Caco-2 (cell line): ENCODE data around the gene ARHGAP24. TPM values are rescaled to one million over a fixed set of nuclear protein-coding genes. Genes with fewer than 3 reads are reported as not detected.

Source experiments
- BruUV-seq: library from RNA; stranded (reverse); fragments of 400-500 nt; replicated peaks from 2 replicates; lab custom pipeline; 2021; lab: Mats Ljungman, UMichigan
- CTCF ChIA-PET: fragments of 300-600 bp; sonication (Branson Sonifier 250); formaldehyde crosslinking; loops from one replicate; lab custom pipeline; 2022; ENCODE audit warnings: antibody characterized with exemption; lab: Charles Lee
- POLR2A ChIA-PET: fragments of 300-600 bp; sonication (Branson Sonifier 250); formaldehyde crosslinking; loops from one replicate; lab custom pipeline; 2022; ENCODE audit warnings: antibody characterized with exemption; lab: Charles Lee
- DNase-seq, 2 experiments: peaks; one replicate each; pipeline versions ENCODE4 v3.0.0 to v3.0.0-alpha.2; 2020 to 2022
- H3K27me3 ChIP-seq: replicated peaks from 2 replicates; pipeline ENCODE4 v1.6.0; 2011; ENCODE audit warnings: low read length; ENCODE audit not compliant: control insufficient read depth, insufficient read depth
- H3K36me3 ChIP-seq: 2 replicates; pipeline ENCODE4 v1.5.1; 2011; ENCODE audit warnings: low read length; ENCODE audit not compliant: control insufficient read depth, insufficient read depth
- H3K4me1 ChIP-seq: fragments of 250-450 bp; sonication (Bioruptor Pico); 2 replicates; pipeline ENCODE4 v1.5.1; 2020; ENCODE audit warnings: mild to moderate bottlenecking
- H3K4me3 ChIP-seq: 2 replicates; pipeline ENCODE4 v1.5.1; 2011; ENCODE audit warnings: low read depth, mild to moderate bottlenecking, control low read depth, low read length
- H3K9me3 ChIP-seq: fragments of 250-450 bp; sonication (Bioruptor Pico); 2 replicates; pipeline ENCODE4 v1.5.1; 2020; ENCODE audit warnings: mild to moderate bottlenecking, moderate library complexity
- H3K27ac Mint-ChIP-seq: one replicate; pipeline ENCODE4 v1.8.0; 2022; ENCODE audit warnings: mixed read lengths; ENCODE audit not compliant: unreplicated experiment
- H3K27me3 Mint-ChIP-seq: one replicate; pipeline ENCODE4 v1.8.0; 2022; ENCODE audit warnings: mixed read lengths; ENCODE audit not compliant: insufficient read depth, unreplicated experiment
- H3K36me3 Mint-ChIP-seq: one replicate; pipeline ENCODE4 v1.8.0; 2022; ENCODE audit warnings: mild to moderate bottlenecking, mixed read lengths; ENCODE audit not compliant: insufficient read depth, unreplicated experiment
- H3K4me1 Mint-ChIP-seq: one replicate; pipeline ENCODE4 v1.8.0; 2022; ENCODE audit warnings: low read depth, mixed read lengths; ENCODE audit not compliant: unreplicated experiment
- H3K4me3 Mint-ChIP-seq: one replicate; pipeline ENCODE4 v1.8.0; 2022; ENCODE audit warnings: mild to moderate bottlenecking, moderate library complexity, mixed read lengths; ENCODE audit not compliant: unreplicated experiment
- H3K9me3 Mint-ChIP-seq: one replicate; pipeline ENCODE4 v1.8.0; 2022; ENCODE audit warnings: mixed read lengths; ENCODE audit not compliant: unreplicated experiment
- intact Hi-C: fragments of 100-400 bp; cut with micrococcal nuclease; formaldehyde crosslinking; loops from one replicate; pipeline ENCODE4 v1.10.0; 2022; ENCODE audit not compliant: unreplicated experiment
- total RNA-seq: library from RNA; stranded (reverse); gene quantifications from 2 replicates; pipeline ENCODE4 v1.2.3, GENCODE V29; 2022
- TF ChIP-seq, protein P1 (sequence below), 2 experiments: fragments of 200-600 bp in 1 of 2; IDR thresholded peaks; 1 replicate in 1 of 2; 2 replicates in 1 of 2; pipeline versions ENCODE4 v1.5.1 to v1.8.0; 2011 to 2022; ENCODE audit warnings: antibody characterized with exemption in 1 of 2, control low read depth in 1 of 2, inconsistent platforms in 1 of 2, low read depth in 1 of 2, low read length in 1 of 2, mild to moderate bottlenecking in 1 of 2, moderate library complexity in 1 of 2; ENCODE audit not compliant: insufficient read depth in 1 of 2, severe bottlenecking in 1 of 2, unreplicated experiment in 1 of 2

Gene ARHGAP24
- total RNA-seq, 1 experiment from 2014 or later, result 2.8 TPM

DNA sequence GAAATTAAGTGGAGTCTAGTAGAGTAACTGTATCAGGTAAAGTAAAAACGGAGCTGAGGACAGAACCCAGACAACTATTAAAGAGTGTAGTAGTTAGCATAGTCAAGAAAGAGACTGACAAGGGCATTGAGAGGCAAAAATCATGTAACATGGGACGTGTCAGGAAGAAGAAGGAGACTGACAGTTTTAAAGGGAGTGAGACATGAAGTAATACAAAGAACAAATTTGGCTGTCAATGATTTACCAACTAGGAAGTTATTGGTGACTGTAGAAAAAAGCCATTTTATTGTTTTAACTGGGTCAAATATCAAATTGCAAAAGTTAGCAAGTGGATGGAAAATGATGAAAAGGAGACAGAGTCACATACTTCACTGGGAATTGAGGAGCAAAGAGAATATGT lies 462.6 kb downstream of the ARHGAP24 start:
- no peaks in the 10 kb centered on the region for H3K9me3 ChIP-seq

GRCh38 chr4:85938062-85938461 lies 463.1 kb downstream of the ARHGAP24 start:
- no TSS peak for BruUV-seq
- no peaks in the 10 kb centered on the region for H3K4me1 ChIP-seq
- H3K36me3 ChIP-seq, result no peaks in the 10 kb centered on the region
- no peaks in the 10 kb centered on the region for H3K27me3 ChIP-seq
- H3K4me3 ChIP-seq, result no peak overlapping the region
- no peaks in the 10 kb centered on the region for H3K9me3 ChIP-seq
- Mint-ChIP-seq H3K4me1 (peaks cover 25% of the 10 kb centered on the region), H3K36me3 (no peaks in the 10 kb centered on the region), H3K27ac (no peak overlapping the region), H3K4me3 (no peak overlapping the region), H3K27me3 (no peaks in the 10 kb centered on the region), H3K9me3 (no peaks in the 10 kb centered on the region)
- ChIA-PET POLR2A (no interaction called here), CTCF (no interaction called here)
- TF ChIP-seq, protein P1, sequence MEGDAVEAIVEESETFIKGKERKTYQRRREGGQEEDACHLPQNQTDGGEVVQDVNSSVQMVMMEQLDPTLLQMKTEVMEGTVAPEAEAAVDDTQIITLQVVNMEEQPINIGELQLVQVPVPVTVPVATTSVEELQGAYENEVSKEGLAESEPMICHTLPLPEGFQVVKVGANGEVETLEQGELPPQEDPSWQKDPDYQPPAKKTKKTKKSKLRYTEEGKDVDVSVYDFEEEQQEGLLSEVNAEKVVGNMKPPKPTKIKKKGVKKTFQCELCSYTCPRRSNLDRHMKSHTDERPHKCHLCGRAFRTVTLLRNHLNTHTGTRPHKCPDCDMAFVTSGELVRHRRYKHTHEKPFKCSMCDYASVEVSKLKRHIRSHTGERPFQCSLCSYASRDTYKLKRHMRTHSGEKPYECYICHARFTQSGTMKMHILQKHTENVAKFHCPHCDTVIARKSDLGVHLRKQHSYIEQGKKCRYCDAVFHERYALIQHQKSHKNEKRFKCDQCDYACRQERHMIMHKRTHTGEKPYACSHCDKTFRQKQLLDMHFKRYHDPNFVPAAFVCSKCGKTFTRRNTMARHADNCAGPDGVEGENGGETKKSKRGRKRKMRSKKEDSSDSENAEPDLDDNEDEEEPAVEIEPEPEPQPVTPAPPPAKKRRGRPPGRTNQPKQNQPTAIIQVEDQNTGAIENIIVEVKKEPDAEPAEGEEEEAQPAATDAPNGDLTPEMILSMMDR (IDR thresholded peaks at IDR 0.05; ENCODE audit: insufficient read depth in 1 of 2, low read depth in 1 of 2, low read length in 1 of 2, severe bottlenecking in 1 of 2, unreplicated experiment in 1 of 2), result no peak
- DNase-seq, result no peak
- intact Hi-C loops, result no loop called here

More for the DNA sequence above, 462.6 kb downstream of the ARHGAP24 start:
- H3K9me3 Mint-ChIP-seq, result no peaks in the 10 kb centered on the region
- H3K4me3 Mint-ChIP-seq, result no peak overlapping the region
- H3K27me3 Mint-ChIP-seq, result no peaks in the 10 kb centered on the region
- Histone ChIP-seq H3K36me3 (no peaks in the 10 kb centered on the region), H3K27me3 (no peaks in the 10 kb centered on the region), H3K4me3 (no peak overlapping the region), H3K4me1 (0 out of 2 replicates have a peak, but pooled peaks cover 1% of the 10 kb centered on the region)
- DNase-seq, result no peak
- intact Hi-C loops, result no loop called here
- no peaks in the 10 kb centered on the region for H3K36me3 Mint-ChIP-seq
- BruUV-seq, result no TSS peak
- POLR2A ChIA-PET, result no interaction called here
- TF ChIP-seq, protein P1 (IDR thresholded peaks at IDR 0.05; ENCODE audit: insufficient read depth in 1 of 2, low read depth in 1 of 2, low read length in 1 of 2, severe bottlenecking in 1 of 2, unreplicated experiment in 1 of 2), result no peak
- H3K27ac Mint-ChIP-seq, result no peak overlapping the region
- CTCF ChIA-PET, result no interaction called here
- H3K4me1 Mint-ChIP-seq, result peaks cover 25% of the 10 kb centered on the region

GRCh38 chr4:85938902-85939301 lies 464.0 kb downstream of the ARHGAP24 start:
- H3K27me3 Mint-ChIP-seq, result no peaks in the 10 kb centered on the region
- no peak overlapping the region for H3K4me3 ChIP-seq
- intact Hi-C loops, result no loop called here
- H3K27ac Mint-ChIP-seq, result no peak overlapping the region
- H3K36me3 ChIP-seq, result no peaks in the 10 kb centered on the region
- H3K4me3 Mint-ChIP-seq, result no peak overlapping the region
- no peaks in the 10 kb centered on the region for H3K9me3 ChIP-seq
- no peak for DNase-seq
- peaks cover 21% of the 10 kb centered on the region for H3K4me1 Mint-ChIP-seq
- no peaks in the 10 kb centered on the region for H3K27me3 ChIP-seq
- no peaks in the 10 kb centered on the region for H3K4me1 ChIP-seq
- no peaks in the 10 kb centered on the region for H3K9me3 Mint-ChIP-seq
- no peaks in the 10 kb centered on the region for H3K36me3 Mint-ChIP-seq
- CTCF ChIA-PET, result no interaction called here
- POLR2A ChIA-PET, result no interaction called here
- no TSS peak for BruUV-seq
- TF ChIP-seq, protein P1 (IDR thresholded peaks at IDR 0.05; ENCODE audit: insufficient read depth in 1 of 2, low read depth in 1 of 2, low read length in 1 of 2, severe bottlenecking in 1 of 2, unreplicated experiment in 1 of 2), result no peak
